B cell (primary cell): ENCODE data around the gene ADAM12. TPM values are rescaled to one million over a fixed set of nuclear protein-coding genes. Genes with fewer than 3 reads are reported as not detected.

Experiments
- ATAC-seq: fragments of 200-7000 bp; cut with Tn5 transposase; one replicate; pipeline ENCODE4 v1.10.0; 2021; ENCODE audit warnings: low read depth, mild to moderate bottlenecking, moderate number of reproducible peaks, moderate library complexity
- CTCF ChIA-PET: fragments of 350-600 bp; sonication (Branson Sonifier 250); formaldehyde crosslinking; loops from one replicate; lab custom pipeline; 2021; ENCODE audit warnings: antibody characterized with exemption, inconsistent platforms; lab: Charles Lee
- POLR2A ChIA-PET: fragments of 350-600 bp; sonication (Branson Sonifier 250); formaldehyde crosslinking; loops from one replicate; lab custom pipeline; 2021; ENCODE audit warnings: antibody characterized with exemption; lab: Charles Lee
- DNase-seq: peaks from one replicate; pipeline ENCODE4 v3.0.0; 2013
- H2AFZ ChIP-seq: 2 replicates; pipeline ENCODE4 v1.6.1; 2012; ENCODE audit warnings: mild to moderate bottlenecking, low read depth, low read length; ENCODE audit not compliant: insufficient read depth, poor library complexity, severe bottlenecking
- H3K27ac ChIP-seq, 2 donors: 1 replicate in 1 of 2; 2 replicates in 1 of 2; pipeline ENCODE4 v1.5.1; 2012 to 2013; ENCODE audit warnings: low read length in 2 of 2, mild to moderate bottlenecking in 2 of 2, moderate library complexity in 1 of 2
- H3K27me3 ChIP-seq, 4 experiments: fragments of 200-600 bp in 1 of 4; sonication (generic) in 1 of 4; replicated peaks in 1 of 4; 1 replicate in 2 of 4; 2 replicates in 2 of 4; pipeline versions ENCODE4 v1.6.1 to v1.7.0; 2013 to 2016; ENCODE audit warnings: low read length in 3 of 4, mild to moderate bottlenecking in 2 of 4, mixed read lengths in 1 of 4, moderate library complexity in 1 of 4; ENCODE audit not compliant: insufficient read depth in 4 of 4, control insufficient read depth in 3 of 4; ENCODE audit errors: control extremely low read depth in 1 of 4
- H3K36me3 ChIP-seq, 2 experiments: replicated peaks in 1 of 2; 1 replicate in 1 of 2; 2 replicates in 1 of 2; pipeline versions ENCODE4 v1.6.1 to v1.7.1; 2013; ENCODE audit warnings: low read length in 1 of 2; ENCODE audit not compliant: insufficient read depth in 2 of 2, control insufficient read depth in 1 of 2; ENCODE audit errors: control extremely low read depth in 1 of 2, extremely low read depth in 1 of 2
- H3K4me1 ChIP-seq, 2 donors: fragments of 200-600 bp in 1 of 2; sonication (generic) in 1 of 2; 1 replicate in 1 of 2; 2 replicates in 1 of 2; pipeline versions ENCODE4 v1.5.1 to v1.6.1; 2013 to 2017; ENCODE audit warnings: low read length in 2 of 2; ENCODE audit not compliant: control insufficient read depth in 2 of 2, insufficient read depth in 2 of 2
- H3K4me2 ChIP-seq: replicated peaks from 2 replicates; pipeline ENCODE3; 2012; ENCODE audit warnings: mild to moderate bottlenecking, low read depth, low read length; ENCODE audit not compliant: poor library complexity, severe bottlenecking
- H3K4me3 ChIP-seq, 5 experiments: fragments of 200-600 bp in 1 of 5; sonication (generic) in 1 of 5; 1 replicate in 3 of 5; 2 replicates in 2 of 5; pipeline versions ENCODE4 v1.5.1 to v1.7.0; 2011 to 2016; ENCODE audit warnings: low read length in 4 of 5, mild to moderate bottlenecking in 4 of 5, low read depth in 2 of 5, control low read depth in 1 of 5, moderate library complexity in 1 of 5; ENCODE audit not compliant: insufficient read depth in 1 of 5; ENCODE audit errors: control extremely low read depth in 1 of 5, extremely low read depth in 1 of 5
- H3K79me2 ChIP-seq: fragments of 200-600 bp; sonication (generic); one replicate; pipeline ENCODE4 v1.6.0; 2016; ENCODE audit warnings: low read length; ENCODE audit not compliant: control insufficient read depth, insufficient read depth
- H3K9ac ChIP-seq: fragments of 200-600 bp; sonication (generic); 2 replicates; pipeline ENCODE4 v1.6.1; 2017; ENCODE audit warnings: mild to moderate bottlenecking, low read length, moderate library complexity
- H3K9me3 ChIP-seq, 3 donors: one replicate each; pipeline versions ENCODE4 v1.6.1 to v1.7.1; 2013; ENCODE audit warnings: low read length in 2 of 3; ENCODE audit not compliant: control insufficient read depth in 2 of 3, insufficient read depth in 1 of 3; ENCODE audit errors: control extremely low read depth in 1 of 3
- H4K20me1 ChIP-seq: 2 replicates; pipeline ENCODE4 v1.6.0; 2012; ENCODE audit warnings: mild to moderate bottlenecking, low read length; ENCODE audit not compliant: insufficient read depth, control insufficient read depth, poor library complexity, severe bottlenecking
- H3K27ac Mint-ChIP-seq: one replicate; pipeline ENCODE4 v1.8.0; 2021; ENCODE audit warnings: mixed read lengths
- H3K27me3 Mint-ChIP-seq: one replicate; pipeline ENCODE4 v1.8.0; 2021; ENCODE audit warnings: mixed read lengths
- H3K4me1 Mint-ChIP-seq: one replicate; pipeline ENCODE4 v1.8.0; 2021; ENCODE audit warnings: mixed read lengths
- H3K4me3 Mint-ChIP-seq: one replicate; pipeline ENCODE4 v1.8.0; 2021; ENCODE audit warnings: mixed read lengths
- H3K9me3 Mint-ChIP-seq: one replicate; pipeline ENCODE4 v1.8.0; 2022; ENCODE audit warnings: mixed read lengths; ENCODE audit not compliant: insufficient read depth
- EZH2 ChIP-seq: IDR thresholded peaks from 2 replicates; pipeline ENCODE4 v1.6.1; 2012; ENCODE audit warnings: borderline replicate concordance, low read depth, mild to moderate bottlenecking, moderate library complexity, low read length; ENCODE audit not compliant: insufficient read depth, poor library complexity, severe bottlenecking
- WGBS: methylation state at CpG from one replicate; pipeline ENCODE4 v1.1.5; 2013; ENCODE audit warnings: missing lambda C conversion rate; ENCODE audit not compliant: insufficient coverage; 5-methylcytosine and 5-hydroxymethylcytosine counted together
- intact Hi-C: fragments of 100-400 bp; cut with micrococcal nuclease; formaldehyde crosslinking; loops from one replicate; pipeline ENCODE4 v1.10.0; 2022
- polyA plus RNA-seq: library from polyadenylated mRNA; depleted of rRNA; stranded (reverse); fragments of >200 nt; gene quantifications from 2 replicates; pipeline ENCODE4 v1.2.3, GENCODE V29; 2012
- total RNA-seq, 2 donors: library from RNA; stranded (reverse); fragments of 120-200 nt in 1 of 2; gene quantifications; 1 replicate in 1 of 2; 2 replicates in 1 of 2; pipeline versions ENCODE4 v1.2.3 to v1.2.4, GENCODE V29; 2013 to 2022
- TF ChIP-seq, protein P1 (sequence below): fragments of 200-600 bp; IDR thresholded peaks from one replicate; pipeline ENCODE4 v1.8.0; 2022; ENCODE audit warnings: antibody characterized with exemption, mild to moderate bottlenecking

The ADAM12 gene
- total and polyA plus RNA-seq, 2 donors (not counting 1 experiment from before 2014, with no cell fraction given), result 0.01 to 0.22 TPM

- Histone ChIP-seq H3K79me2 (no peaks in the 10 kb centered on the region), H2AFZ (no peak overlapping the region), H3K4me3 (no peak overlapping the region), H3K4me2 (no peak overlapping the region), H3K4me1 (no peaks in the 10 kb centered on the region), H3K9me3 (peaks cover 0 to 2% (median 0%) of the 10 kb centered on the region in 3 donors), H4K20me1 (no peaks in the 10 kb centered on the region), H3K27me3 (no peaks in the 10 kb centered on the region), H3K9ac (no peak overlapping the region), H3K27ac (no peak overlapping the region), H3K36me3 (no peaks in the 10 kb centered on the region)
- ATAC-seq (no peak), DNase-seq (no peak)
- intact Hi-C loops, result no loop called here
- Mint-ChIP-seq H3K27me3 (no peaks in the 10 kb centered on the region), H3K9me3 (no peaks in the 10 kb centered on the region), H3K27ac (no peak overlapping the region), H3K4me3 (no peak overlapping the region), H3K4me1 (peaks cover 3% of the 10 kb centered on the region)
- no CpG with 5 or more reads among the region's 5 CpGs for WGBS
- TF ChIP-seq EZH2, result no peak
- TF ChIP-seq, protein P1, sequence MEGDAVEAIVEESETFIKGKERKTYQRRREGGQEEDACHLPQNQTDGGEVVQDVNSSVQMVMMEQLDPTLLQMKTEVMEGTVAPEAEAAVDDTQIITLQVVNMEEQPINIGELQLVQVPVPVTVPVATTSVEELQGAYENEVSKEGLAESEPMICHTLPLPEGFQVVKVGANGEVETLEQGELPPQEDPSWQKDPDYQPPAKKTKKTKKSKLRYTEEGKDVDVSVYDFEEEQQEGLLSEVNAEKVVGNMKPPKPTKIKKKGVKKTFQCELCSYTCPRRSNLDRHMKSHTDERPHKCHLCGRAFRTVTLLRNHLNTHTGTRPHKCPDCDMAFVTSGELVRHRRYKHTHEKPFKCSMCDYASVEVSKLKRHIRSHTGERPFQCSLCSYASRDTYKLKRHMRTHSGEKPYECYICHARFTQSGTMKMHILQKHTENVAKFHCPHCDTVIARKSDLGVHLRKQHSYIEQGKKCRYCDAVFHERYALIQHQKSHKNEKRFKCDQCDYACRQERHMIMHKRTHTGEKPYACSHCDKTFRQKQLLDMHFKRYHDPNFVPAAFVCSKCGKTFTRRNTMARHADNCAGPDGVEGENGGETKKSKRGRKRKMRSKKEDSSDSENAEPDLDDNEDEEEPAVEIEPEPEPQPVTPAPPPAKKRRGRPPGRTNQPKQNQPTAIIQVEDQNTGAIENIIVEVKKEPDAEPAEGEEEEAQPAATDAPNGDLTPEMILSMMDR, result no peak
- CTCF ChIA-PET, result no interaction called here
- POLR2A ChIA-PET, result no interaction called here
Measured at GRCh38 chr10:126011995-126012394, 376.3 kb downstream of the ADAM12 start.

- ATAC-seq, result no peak
- H3K27ac Mint-ChIP-seq, result no peak overlapping the region
- no peaks in the 10 kb centered on the region for H3K27me3 ChIP-seq
- TF ChIP-seq, protein P1, result no peak
- TF ChIP-seq EZH2, result no peak
- H3K27ac ChIP-seq, result no peak overlapping the region
- H3K36me3 ChIP-seq, result no peaks in the 10 kb centered on the region
- no peak overlapping the region for H3K4me3 ChIP-seq
- intact Hi-C loops, result no loop called here
- ChIA-PET CTCF (no interaction called here), POLR2A (no interaction called here)
- no peak for DNase-seq
- H3K4me1 ChIP-seq, result no peaks in the 10 kb centered on the region
- H3K4me2 ChIP-seq, result no peak overlapping the region
- no peaks in the 10 kb centered on the region for H3K79me2 ChIP-seq
- H4K20me1 ChIP-seq, result no peaks in the 10 kb centered on the region
- 98% methylated on average over 4 of the region's 7 CpGs for WGBS
- peaks cover 3% of the 10 kb centered on the region for H3K4me1 Mint-ChIP-seq
- no peak overlapping the region for H2AFZ ChIP-seq
- peaks cover 0 to 2% (median 0%) of the 10 kb centered on the region in 3 donors for H3K9me3 ChIP-seq
- no peak overlapping the region for H3K4me3 Mint-ChIP-seq
- H3K9ac ChIP-seq, result no peak overlapping the region
- no peaks in the 10 kb centered on the region for H3K9me3 Mint-ChIP-seq
- no peaks in the 10 kb centered on the region for H3K27me3 Mint-ChIP-seq
Measured at GRCh38 chr10:126009650-126010049, 378.6 kb downstream of the ADAM12 start.
